K562 (cell line): ENCODE data around the gene OR5M8. TPM values are rescaled to one million over a fixed set of nuclear protein-coding genes. Genes with fewer than 3 reads are reported as not detected.

Experiments used
- ATAC-seq: fragments of 200-7000 bp; cut with Tn5 transposase; 3 replicates; pipeline ENCODE4 v1.9.1; 2020; ENCODE audit warnings: moderate library complexity
- BruUV-seq: library from RNA; stranded (reverse); fragments of 400-500 nt; replicated peaks from 2 replicates; lab custom pipeline; 2021; lab: Mats Ljungman, UMichigan
- CTCF ChIA-PET: fragments of 300-600 bp; formaldehyde crosslinking; extraction: SDS; loops from one replicate; lab custom pipeline; 2021; ENCODE audit warnings: low intra/inter-chr PET ratio; lab: Yijun Ruan, JAX
- POLR2A ChIA-PET: fragments of 300-600, 350-650 bp; sonication (Branson Sonifier 250); formaldehyde crosslinking; extraction: SDS; loops from one replicate; lab custom pipeline; 2021; ENCODE audit warnings: antibody characterized with exemption, inconsistent platforms; lab: Yijun Ruan, JAX
- DNase-seq, 4 experiments: peaks; one replicate each; pipeline versions ENCODE4 v3.0.0 to v3.0.0-alpha.2; 2011 to 2018; ENCODE audit warnings: low spot score in 3 of 4, mixed read lengths in 3 of 4; ENCODE audit errors: extremely low read depth in 1 of 4
- FAIRE-seq: peaks from 2 replicates; lab custom pipeline; 2011; peaks lifted over from hg19 to GRCh38; lab: Jason Lieb, UNC
- H2AFZ ChIP-seq: 2 replicates; pipeline ENCODE4 v1.6.0; 2011; ENCODE audit warnings: low read depth, low read length, control low read depth, inconsistent platforms
- H3K27ac ChIP-seq: fragments of 200-600 bp; 3 replicates; pipeline ENCODE4 v1.8.0; 2011; ENCODE audit warnings: low read depth, mild to moderate bottlenecking, control low read depth, inconsistent platforms, low read length, moderate library complexity, mixed read lengths; ENCODE audit errors: extremely low read depth
- H3K27me3 ChIP-seq, 2 experiments: fragments of 300-600 bp in 1 of 2; 2 replicates in 1 of 2; 3 replicates in 1 of 2; pipeline versions ENCODE4 v1.6.0 to v1.8.0; 2011; ENCODE audit warnings: inconsistent platforms in 2 of 2, low read length in 2 of 2, mild to moderate bottlenecking in 1 of 2, mixed read lengths in 1 of 2, moderate library complexity in 1 of 2; ENCODE audit not compliant: control insufficient read depth in 2 of 2, insufficient read depth in 2 of 2
- H3K36me3 ChIP-seq: fragments of 300-600 bp; 3 replicates; pipeline ENCODE4 v1.8.0; 2011; ENCODE audit warnings: mild to moderate bottlenecking, low read length, inconsistent platforms; ENCODE audit not compliant: control insufficient read depth, insufficient read depth
- H3K4me1 ChIP-seq, 2 experiments: fragments of 200-600 bp in 1 of 2; replicated peaks in 1 of 2; 2 replicates in 1 of 2; 3 replicates in 1 of 2; pipeline versions ENCODE4 v1.5.1 to v1.8.0; 2011; ENCODE audit warnings: inconsistent platforms in 2 of 2, low read length in 2 of 2, mild to moderate bottlenecking in 1 of 2, mixed read lengths in 1 of 2, moderate library complexity in 1 of 2; ENCODE audit not compliant: control insufficient read depth in 2 of 2, insufficient read depth in 2 of 2
- H3K4me2 ChIP-seq: 2 replicates; pipeline ENCODE4 v1.6.1; 2011; ENCODE audit warnings: low read length, control low read depth, inconsistent platforms, mixed read lengths; ENCODE audit not compliant: insufficient read depth
- H3K4me3 ChIP-seq: fragments of 200-600 bp; sonication (generic), shearing (Covaris generic); 2 replicates; pipeline ENCODE4 v1.5.1; 2016; ENCODE audit warnings: control low read depth, inconsistent platforms
- H3K79me2 ChIP-seq: fragments of 200-600 bp; 3 replicates; pipeline ENCODE4 v1.8.0; 2011; ENCODE audit warnings: low read length, inconsistent platforms; ENCODE audit not compliant: control insufficient read depth, insufficient read depth
- H3K9ac ChIP-seq, 2 experiments: 2 replicates each; pipeline versions ENCODE4 v1.6.0 to v1.6.1; 2011; ENCODE audit warnings: low read depth in 2 of 2, low read length in 2 of 2, control low read depth in 1 of 2, inconsistent platforms in 1 of 2, mild to moderate bottlenecking in 1 of 2, mixed read lengths in 1 of 2; ENCODE audit not compliant: insufficient read depth in 1 of 2
- H3K9me1 ChIP-seq: one replicate; pipeline ENCODE4 v1.6.0; 2011; ENCODE audit warnings: inconsistent platforms, mild to moderate bottlenecking, low read length, moderate library complexity; ENCODE audit not compliant: control insufficient read depth, insufficient read depth
- H3K9me3 ChIP-seq: replicated peaks from 2 replicates; pipeline ENCODE4 v1.5.1; 2011; ENCODE audit warnings: low read depth, low read length, inconsistent platforms; ENCODE audit not compliant: control insufficient read depth, insufficient read depth
- H4K20me1 ChIP-seq: replicated peaks from 2 replicates; pipeline ENCODE4 v1.6.1; 2011; ENCODE audit warnings: low read length, inconsistent platforms, mixed read lengths; ENCODE audit not compliant: control insufficient read depth, insufficient read depth
- AFF4 ChIP-seq: sonication (generic); formaldehyde crosslinking; IDR thresholded peaks from 2 replicates; pipeline ENCODE4 v1.8.0; 2023; ENCODE audit warnings: mild to moderate bottlenecking, missing genetic modification reagents
- ATF4 ChIP-seq: fragments of 450-650 bp; formaldehyde crosslinking; IDR thresholded peaks from 2 replicates; pipeline ENCODE4 v1.4.0; 2022; ENCODE audit warnings: mild to moderate bottlenecking, moderate library complexity
- HINFP ChIP-seq: fragments of 450-650 bp; conservative IDR thresholded peaks from 2 replicates; pipeline ENCODE4 v1.6.1; 2016; ENCODE audit warnings: missing genetic modification characterization, low read depth, mild to moderate bottlenecking, control low read depth, missing compliant biosample characterization
- SLC30A9 ChIP-seq: fragments of 250-450 bp; sonication (Bioruptor Pico); IDR thresholded peaks from 2 replicates; pipeline ENCODE4 v1.8.0; 2022; ENCODE audit warnings: mild to moderate bottlenecking, moderate library complexity
- TAF7 ChIP-seq: fragments of 450-650 bp; IDR thresholded peaks from 2 replicates; pipeline ENCODE4 v1.6.1; 2016; ENCODE audit warnings: missing genetic modification characterization, missing compliant biosample characterization
- THRB ChIP-seq: fragments of 450-650 bp; formaldehyde crosslinking; conservative IDR thresholded peaks from 2 replicates; pipeline ENCODE4 v1.4.0; 2022; ENCODE audit warnings: mild to moderate bottlenecking, missing genetic modification characterization
- ZNF277 ChIP-seq: fragments of 250-450 bp; sonication (Bioruptor Pico); IDR thresholded peaks from 2 replicates; pipeline ENCODE4 v1.8.0; 2022; ENCODE audit warnings: inconsistent platforms, mild to moderate bottlenecking, moderate library complexity, borderline replicate concordance
- WGBS: fragments of 100-300 bp; shearing (Covaris generic); methylation state at CpG from one replicate; pipeline ENCODE4 v1.1.6; 2016; ENCODE audit warnings: low coverage, mixed read lengths; ENCODE audit not compliant: insufficient coverage; ENCODE audit errors: missing lambda C conversion rate; 5-methylcytosine and 5-hydroxymethylcytosine counted together
- in situ Hi-C: fragments of 300-500 bp; cut with MboI; formaldehyde crosslinking; loops from 4 replicates; pipeline ENCODE4 v1.15.0; 2018; ENCODE audit warnings: inconsistent platforms, mixed read lengths
- intact Hi-C: fragments of 100-400 bp; cut with micrococcal nuclease; formaldehyde crosslinking; loops from 2 replicates; pipeline ENCODE4 v1.14.2; 2022
- polyA plus RNA-seq, 8 experiments: library from polyadenylated mRNA; depleted of rRNA in 4 of 8; stranded (reverse) in 5 of 8; unstranded in 3 of 8; fragments of >200 nt; fragmentation: Nextera tagmentation in 2 of 8; fragmentation: Illumina TruSeq in 1 of 8; extraction: Ambion mirVana in 2 of 8; extraction: Trizol in 1 of 8; gene quantifications; 2 replicates each; pipeline versions ENCODE4 v1.2.1 to v1.2.3, GENCODE V29; 2011 to 2014; ENCODE audit warnings: inconsistent platforms in 1 of 8, missing spikeins in 1 of 8
- total RNA-seq, 7 experiments: library from RNA; depleted of rRNA in 6 of 7; stranded (reverse); fragments of >200 nt in 6 of 7; fragmentation: Illumina TruSeq in 2 of 7; extraction: Trizol in 2 of 7; gene quantifications; 2 replicates each; pipeline versions ENCODE4 v1.2.1 to v1.2.3, GENCODE V29; 2011 to 2021; ENCODE audit warnings: low replicate concordance in 1 of 7
- TF ChIP-seq, protein P1 (sequence below), 3 experiments: fragments of 200-800 bp in 1 of 3; fragments of 250-450 bp in 1 of 3; fragments of 450-650 bp in 1 of 3; sonication (Bioruptor Pico) in 1 of 3; sonication (Bioruptor generic) in 1 of 3; formaldehyde crosslinking in 1 of 3; IDR thresholded peaks; 2 replicates each; pipeline versions ENCODE4 v1.6.1 to v1.8.0; 2016 to 2022; ENCODE audit warnings: mild to moderate bottlenecking in 2 of 3, missing genetic modification characterization in 2 of 3, missing compliant biosample characterization in 1 of 3, moderate library complexity in 1 of 3

OR5M8 gene
- total and polyA plus RNA-seq, 9 of the 15 experiments (the other 6 are each of a cell fraction or from before 2014, with no cell fraction given) = not detected

- Histone ChIP-seq H3K4me3 (no peak overlapping the region), H3K4me1 (no peaks in the 10 kb centered on the region), H3K36me3 (no peaks in the 10 kb centered on the region), H3K9ac (no peak overlapping the region), H3K9me1 (no peaks in the 10 kb centered on the region), H3K27me3 (no peaks in the 10 kb centered on the region), H3K27ac (no peak overlapping the region), H3K79me2 (no peaks in the 10 kb centered on the region), H3K9me3 (no peaks in the 10 kb centered on the region), H4K20me1 (no peaks in the 10 kb centered on the region), H3K4me2 (no peak overlapping the region), H2AFZ (no peak overlapping the region)
- ChIA-PET CTCF (no interaction called here), POLR2A (no interaction called here)
- ATAC-seq (no peak), DNase-seq (no peak), FAIRE-seq (no peak)
- intact Hi-C loops (no loop called here), in situ Hi-C loops (loop anchor here (10.0 kb wide), 1 partner anchor 1317 kb away; no protein-coding TSS in a partner anchor)
- no TSS peak for BruUV-seq
- WGBS = 0% methylated on average over 5 of the region's 5 CpGs
- TF ChIP-seq AFF4 (CRISPR knock-in tag) = no peak
- no peak for TF ChIP-seq ZNF277 (CRISPR knock-in tag)
- TF ChIP-seq THRB (CRISPR knock-in tag) = no peak
- TF ChIP-seq, protein P1, sequence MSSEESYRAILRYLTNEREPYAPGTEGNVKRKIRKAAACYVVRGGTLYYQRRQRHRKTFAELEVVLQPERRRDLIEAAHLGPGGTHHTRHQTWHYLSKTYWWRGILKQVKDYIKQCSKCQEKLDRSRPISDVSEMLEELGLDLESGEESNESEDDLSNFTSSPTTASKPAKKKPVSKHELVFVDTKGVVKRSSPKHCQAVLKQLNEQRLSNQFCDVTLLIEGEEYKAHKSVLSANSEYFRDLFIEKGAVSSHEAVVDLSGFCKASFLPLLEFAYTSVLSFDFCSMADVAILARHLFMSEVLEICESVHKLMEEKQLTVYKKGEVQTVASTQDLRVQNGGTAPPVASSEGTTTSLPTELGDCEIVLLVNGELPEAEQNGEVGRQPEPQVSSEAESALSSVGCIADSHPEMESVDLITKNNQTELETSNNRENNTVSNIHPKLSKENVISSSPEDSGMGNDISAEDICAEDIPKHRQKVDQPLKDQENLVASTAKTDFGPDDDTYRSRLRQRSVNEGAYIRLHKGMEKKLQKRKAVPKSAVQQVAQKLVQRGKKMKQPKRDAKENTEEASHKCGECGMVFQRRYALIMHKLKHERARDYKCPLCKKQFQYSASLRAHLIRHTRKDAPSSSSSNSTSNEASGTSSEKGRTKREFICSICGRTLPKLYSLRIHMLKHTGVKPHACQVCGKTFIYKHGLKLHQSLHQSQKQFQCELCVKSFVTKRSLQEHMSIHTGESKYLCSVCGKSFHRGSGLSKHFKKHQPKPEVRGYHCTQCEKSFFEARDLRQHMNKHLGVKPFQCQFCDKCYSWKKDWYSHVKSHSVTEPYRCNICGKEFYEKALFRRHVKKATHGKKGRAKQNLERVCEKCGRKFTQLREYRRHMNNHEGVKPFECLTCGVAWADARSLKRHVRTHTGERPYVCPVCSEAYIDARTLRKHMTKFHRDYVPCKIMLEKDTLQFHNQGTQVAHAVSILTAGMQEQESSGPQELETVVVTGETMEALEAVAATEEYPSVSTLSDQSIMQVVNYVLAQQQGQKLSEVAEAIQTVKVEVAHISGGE (CRISPR knock-in tag; IDR thresholded peaks at IDR 0.05) = no peak
- no peak for TF ChIP-seq TAF7
- TF ChIP-seq HINFP (tag) = no peak
- TF ChIP-seq SLC30A9 (CRISPR knock-in tag) = no peak
- no peak for TF ChIP-seq ATF4
These were observed 30.8 kb upstream of the OR5M8 start for GRCh38 chr11:56522008-56522407.
